HepG2 (cell line): ENCODE measurements around the gene AK4.

Experiments used
- EZH2 ChIP-seq: conservative IDR thresholded peaks from 2 replicates; pipeline ENCODE4 v1.6.1; 2012; ENCODE audit warnings: mild to moderate bottlenecking, low read depth, low read length, moderate library complexity
- GATA4 ChIP-seq: sonication (generic); IDR thresholded peaks from 2 replicates; pipeline ENCODE4 v1.6.1; 2016; ENCODE audit warnings: antibody characterized with exemption, low read depth, borderline replicate concordance
- MAX ChIP-seq: IDR thresholded peaks from 2 replicates; pipeline ENCODE4 v1.6.1; 2012; ENCODE audit warnings: inconsistent platforms
- MED13 ChIP-seq: sonication (generic); formaldehyde crosslinking; IDR thresholded peaks from 2 replicates; pipeline ENCODE4 v1.5.0; 2020; ENCODE audit warnings: missing genetic modification reagents
- ZNF263 ChIP-seq: sonication (generic); formaldehyde crosslinking; IDR thresholded peaks from 2 replicates; pipeline ENCODE4 v1.4.0; 2020; ENCODE audit warnings: missing genetic modification reagents
- TF ChIP-seq, protein P1 (sequence below): sonication (generic); formaldehyde crosslinking; IDR thresholded peaks from 2 replicates; pipeline ENCODE4 v1.5.0; 2020; ENCODE audit warnings: mild to moderate bottlenecking, missing genetic modification reagents, moderate library complexity

GRCh38 chr1:65166572-65167305 is 18.7 kb downstream of the AK4 start:
- TF ChIP-seq GATA4 (no peak), MED13 (CRISPR knock-in tag) (no peak), MAX (no peak), EZH2 (no peak), ZNF263 (CRISPR knock-in tag) (no peak)
- TF ChIP-seq, protein P1, sequence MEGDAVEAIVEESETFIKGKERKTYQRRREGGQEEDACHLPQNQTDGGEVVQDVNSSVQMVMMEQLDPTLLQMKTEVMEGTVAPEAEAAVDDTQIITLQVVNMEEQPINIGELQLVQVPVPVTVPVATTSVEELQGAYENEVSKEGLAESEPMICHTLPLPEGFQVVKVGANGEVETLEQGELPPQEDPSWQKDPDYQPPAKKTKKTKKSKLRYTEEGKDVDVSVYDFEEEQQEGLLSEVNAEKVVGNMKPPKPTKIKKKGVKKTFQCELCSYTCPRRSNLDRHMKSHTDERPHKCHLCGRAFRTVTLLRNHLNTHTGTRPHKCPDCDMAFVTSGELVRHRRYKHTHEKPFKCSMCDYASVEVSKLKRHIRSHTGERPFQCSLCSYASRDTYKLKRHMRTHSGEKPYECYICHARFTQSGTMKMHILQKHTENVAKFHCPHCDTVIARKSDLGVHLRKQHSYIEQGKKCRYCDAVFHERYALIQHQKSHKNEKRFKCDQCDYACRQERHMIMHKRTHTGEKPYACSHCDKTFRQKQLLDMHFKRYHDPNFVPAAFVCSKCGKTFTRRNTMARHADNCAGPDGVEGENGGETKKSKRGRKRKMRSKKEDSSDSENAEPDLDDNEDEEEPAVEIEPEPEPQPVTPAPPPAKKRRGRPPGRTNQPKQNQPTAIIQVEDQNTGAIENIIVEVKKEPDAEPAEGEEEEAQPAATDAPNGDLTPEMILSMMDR (CRISPR knock-in tag), result no peak
